ENCODE measurements around the gene CHAD.

Gene CHAD

GRCh38 chr17:50424996-50425681 is 43.5 kb downstream of the CHAD start (continued):
- no peak for TF ChIP-seq ISL1 (CRISPR knock-in tag; IDR thresholded peaks at IDR 0.05)
- TF ChIP-seq, protein P1, sequence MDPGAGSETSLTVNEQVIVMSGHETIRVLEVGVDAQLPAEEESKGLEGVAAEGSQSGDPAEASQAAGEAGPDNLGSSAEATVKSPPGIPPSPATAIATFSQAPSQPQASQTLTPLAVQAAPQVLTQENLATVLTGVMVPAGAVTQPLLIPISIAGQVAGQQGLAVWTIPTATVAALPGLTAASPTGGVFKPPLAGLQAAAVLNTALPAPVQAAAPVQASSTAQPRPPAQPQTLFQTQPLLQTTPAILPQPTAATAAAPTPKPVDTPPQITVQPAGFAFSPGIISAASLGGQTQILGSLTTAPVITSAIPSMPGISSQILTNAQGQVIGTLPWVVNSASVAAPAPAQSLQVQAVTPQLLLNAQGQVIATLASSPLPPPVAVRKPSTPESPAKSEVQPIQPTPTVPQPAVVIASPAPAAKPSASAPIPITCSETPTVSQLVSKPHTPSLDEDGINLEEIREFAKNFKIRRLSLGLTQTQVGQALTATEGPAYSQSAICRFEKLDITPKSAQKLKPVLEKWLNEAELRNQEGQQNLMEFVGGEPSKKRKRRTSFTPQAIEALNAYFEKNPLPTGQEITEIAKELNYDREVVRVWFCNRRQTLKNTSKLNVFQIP (CRISPR knock-in tag; IDR thresholded peaks at IDR 0.05; ENCODE audit: borderline replicate concordance, low read depth), result no peak

- TF ChIP-seq, protein P2, sequence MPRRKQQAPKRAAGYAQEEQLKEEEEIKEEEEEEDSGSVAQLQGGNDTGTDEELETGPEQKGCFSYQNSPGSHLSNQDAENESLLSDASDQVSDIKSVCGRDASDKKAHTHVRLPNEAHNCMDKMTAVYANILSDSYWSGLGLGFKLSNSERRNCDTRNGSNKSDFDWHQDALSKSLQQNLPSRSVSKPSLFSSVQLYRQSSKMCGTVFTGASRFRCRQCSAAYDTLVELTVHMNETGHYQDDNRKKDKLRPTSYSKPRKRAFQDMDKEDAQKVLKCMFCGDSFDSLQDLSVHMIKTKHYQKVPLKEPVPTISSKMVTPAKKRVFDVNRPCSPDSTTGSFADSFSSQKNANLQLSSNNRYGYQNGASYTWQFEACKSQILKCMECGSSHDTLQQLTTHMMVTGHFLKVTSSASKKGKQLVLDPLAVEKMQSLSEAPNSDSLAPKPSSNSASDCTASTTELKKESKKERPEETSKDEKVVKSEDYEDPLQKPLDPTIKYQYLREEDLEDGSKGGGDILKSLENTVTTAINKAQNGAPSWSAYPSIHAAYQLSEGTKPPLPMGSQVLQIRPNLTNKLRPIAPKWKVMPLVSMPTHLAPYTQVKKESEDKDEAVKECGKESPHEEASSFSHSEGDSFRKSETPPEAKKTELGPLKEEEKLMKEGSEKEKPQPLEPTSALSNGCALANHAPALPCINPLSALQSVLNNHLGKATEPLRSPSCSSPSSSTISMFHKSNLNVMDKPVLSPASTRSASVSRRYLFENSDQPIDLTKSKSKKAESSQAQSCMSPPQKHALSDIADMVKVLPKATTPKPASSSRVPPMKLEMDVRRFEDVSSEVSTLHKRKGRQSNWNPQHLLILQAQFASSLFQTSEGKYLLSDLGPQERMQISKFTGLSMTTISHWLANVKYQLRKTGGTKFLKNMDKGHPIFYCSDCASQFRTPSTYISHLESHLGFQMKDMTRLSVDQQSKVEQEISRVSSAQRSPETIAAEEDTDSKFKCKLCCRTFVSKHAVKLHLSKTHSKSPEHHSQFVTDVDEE (CRISPR knock-in tag; IDR thresholded peaks at IDR 0.05), result no peak
- TF ChIP-seq RARB (CRISPR knock-in tag; IDR thresholded peaks at IDR 0.05) (no peak), ISL1 (CRISPR knock-in tag; IDR thresholded peaks at IDR 0.05) (no peak), ESRRG (CRISPR knock-in tag; IDR thresholded peaks at IDR 0.05) (no peak), TOX (CRISPR knock-in tag; IDR thresholded peaks at IDR 0.05; ENCODE audit: borderline replicate concordance) (no peak), TCF4 (CRISPR knock-in tag; IDR thresholded peaks at IDR 0.05; ENCODE audit: borderline replicate concordance) (no peak), CSDC2 (CRISPR knock-in tag; IDR thresholded peaks at IDR 0.05) (no peak), CREB5 (CRISPR knock-in tag; IDR thresholded peaks at IDR 0.05; ENCODE audit: low read depth) (no peak), ZNF565 (CRISPR knock-in tag; conservative IDR thresholded peaks at IDR 0.05; ENCODE audit: low read depth) (no peak), ZFP30 (CRISPR knock-in tag; IDR thresholded peaks at IDR 0.05) (no peak)
- TF ChIP-seq, protein P3, sequence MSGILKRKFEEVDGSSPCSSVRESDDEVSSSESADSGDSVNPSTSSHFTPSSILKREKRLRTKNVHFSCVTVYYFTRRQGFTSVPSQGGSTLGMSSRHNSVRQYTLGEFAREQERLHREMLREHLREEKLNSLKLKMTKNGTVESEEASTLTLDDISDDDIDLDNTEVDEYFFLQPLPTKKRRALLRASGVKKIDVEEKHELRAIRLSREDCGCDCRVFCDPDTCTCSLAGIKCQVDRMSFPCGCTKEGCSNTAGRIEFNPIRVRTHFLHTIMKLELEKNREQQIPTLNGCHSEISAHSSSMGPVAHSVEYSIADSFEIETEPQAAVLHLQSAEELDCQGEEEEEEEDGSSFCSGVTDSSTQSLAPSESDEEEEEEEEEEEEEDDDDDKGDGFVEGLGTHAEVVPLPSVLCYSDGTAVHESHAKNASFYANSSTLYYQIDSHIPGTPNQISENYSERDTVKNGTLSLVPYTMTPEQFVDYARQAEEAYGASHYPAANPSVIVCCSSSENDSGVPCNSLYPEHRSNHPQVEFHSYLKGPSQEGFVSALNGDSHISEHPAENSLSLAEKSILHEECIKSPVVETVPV (CRISPR knock-in tag; IDR thresholded peaks at IDR 0.05), result no peak
- TF ChIP-seq, protein P4, sequence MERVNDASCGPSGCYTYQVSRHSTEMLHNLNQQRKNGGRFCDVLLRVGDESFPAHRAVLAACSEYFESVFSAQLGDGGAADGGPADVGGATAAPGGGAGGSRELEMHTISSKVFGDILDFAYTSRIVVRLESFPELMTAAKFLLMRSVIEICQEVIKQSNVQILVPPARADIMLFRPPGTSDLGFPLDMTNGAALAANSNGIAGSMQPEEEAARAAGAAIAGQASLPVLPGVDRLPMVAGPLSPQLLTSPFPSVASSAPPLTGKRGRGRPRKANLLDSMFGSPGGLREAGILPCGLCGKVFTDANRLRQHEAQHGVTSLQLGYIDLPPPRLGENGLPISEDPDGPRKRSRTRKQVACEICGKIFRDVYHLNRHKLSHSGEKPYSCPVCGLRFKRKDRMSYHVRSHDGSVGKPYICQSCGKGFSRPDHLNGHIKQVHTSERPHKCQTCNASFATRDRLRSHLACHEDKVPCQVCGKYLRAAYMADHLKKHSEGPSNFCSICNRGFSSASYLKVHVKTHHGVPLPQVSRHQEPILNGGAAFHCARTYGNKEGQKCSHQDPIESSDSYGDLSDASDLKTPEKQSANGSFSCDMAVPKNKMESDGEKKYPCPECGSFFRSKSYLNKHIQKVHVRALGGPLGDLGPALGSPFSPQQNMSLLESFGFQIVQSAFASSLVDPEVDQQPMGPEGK (CRISPR knock-in tag; IDR thresholded peaks at IDR 0.05; ENCODE audit: borderline replicate concordance), result no peak
- TF ChIP-seq, protein P1 (CRISPR knock-in tag; IDR thresholded peaks at IDR 0.05; ENCODE audit: borderline replicate concordance, low read depth), result no peak
- no peak for ATAC-seq
Observed at GRCh38 chr17:50424246-50424995, 44.3 kb downstream of the CHAD start.

DNA sequence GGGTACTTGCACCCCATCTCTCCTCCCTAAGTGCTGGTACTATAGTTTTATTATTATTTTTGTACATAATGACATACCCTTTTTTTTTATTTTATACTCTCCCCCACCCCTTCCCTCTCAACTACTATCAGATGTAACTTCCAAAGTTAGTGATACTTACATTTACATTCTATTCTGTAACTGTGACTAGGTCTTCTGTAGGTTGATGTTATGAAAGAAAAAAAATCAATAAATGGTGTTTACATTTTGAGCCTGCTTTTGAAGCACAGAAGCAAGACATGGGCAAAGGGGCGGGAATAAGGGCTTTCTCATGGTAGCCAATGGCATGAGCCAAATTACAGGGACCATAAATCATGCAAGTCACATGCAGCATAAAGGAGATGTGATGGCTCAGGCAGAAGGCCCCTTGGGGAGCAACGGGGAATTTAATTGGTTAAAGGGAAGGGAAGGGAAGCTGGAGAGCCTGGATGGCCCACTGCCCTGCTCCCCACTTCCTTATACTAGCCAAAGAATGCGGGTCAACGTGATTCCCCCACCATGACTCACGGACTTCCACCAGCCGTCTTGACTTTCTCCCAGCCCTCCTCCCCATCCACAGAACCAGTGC is 45.0 kb downstream of the CHAD start:
- peak; percentile 62 for ATAC-seq
- TF ChIP-seq, protein P3 (CRISPR knock-in tag; IDR thresholded peaks at IDR 0.05), result no peak
- no peak for TF ChIP-seq TOX (CRISPR knock-in tag; IDR thresholded peaks at IDR 0.05; ENCODE audit: borderline replicate concordance)
- no peak for TF ChIP-seq ZNF565 (CRISPR knock-in tag; conservative IDR thresholded peaks at IDR 0.05; ENCODE audit: low read depth)
- no peak for TF ChIP-seq ZFP30 (CRISPR knock-in tag; IDR thresholded peaks at IDR 0.05)
- TF ChIP-seq ZFP3 (CRISPR knock-in tag; IDR thresholded peaks at IDR 0.05), result no peak
- TF ChIP-seq, protein P1 (CRISPR knock-in tag; IDR thresholded peaks at IDR 0.05; ENCODE audit: borderline replicate concordance, low read depth), result no peak
- TF ChIP-seq OSR1 (CRISPR knock-in tag; IDR thresholded peaks at IDR 0.05), result no peak
- TF ChIP-seq, protein P2 (CRISPR knock-in tag; IDR thresholded peaks at IDR 0.05), result no peak
- TF ChIP-seq TCF4 (CRISPR knock-in tag; IDR thresholded peaks at IDR 0.05; ENCODE audit: borderline replicate concordance), result no peak

Measured in SK-N-SH treated with all-trans-retinoic acid at 6 μM for 48 hours (cell line).